NCI-H524 (cell line): ENCODE data around the gene SFRP5.

Source experiments
- DNase-seq, 2 experiments: peaks; one replicate each; lab custom pipeline; 2025; lab: John Stamatoyannopoulos, UW

Gene SFRP5, protein sequence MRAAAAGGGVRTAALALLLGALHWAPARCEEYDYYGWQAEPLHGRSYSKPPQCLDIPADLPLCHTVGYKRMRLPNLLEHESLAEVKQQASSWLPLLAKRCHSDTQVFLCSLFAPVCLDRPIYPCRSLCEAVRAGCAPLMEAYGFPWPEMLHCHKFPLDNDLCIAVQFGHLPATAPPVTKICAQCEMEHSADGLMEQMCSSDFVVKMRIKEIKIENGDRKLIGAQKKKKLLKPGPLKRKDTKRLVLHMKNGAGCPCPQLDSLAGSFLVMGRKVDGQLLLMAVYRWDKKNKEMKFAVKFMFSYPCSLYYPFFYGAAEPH

DNA sequence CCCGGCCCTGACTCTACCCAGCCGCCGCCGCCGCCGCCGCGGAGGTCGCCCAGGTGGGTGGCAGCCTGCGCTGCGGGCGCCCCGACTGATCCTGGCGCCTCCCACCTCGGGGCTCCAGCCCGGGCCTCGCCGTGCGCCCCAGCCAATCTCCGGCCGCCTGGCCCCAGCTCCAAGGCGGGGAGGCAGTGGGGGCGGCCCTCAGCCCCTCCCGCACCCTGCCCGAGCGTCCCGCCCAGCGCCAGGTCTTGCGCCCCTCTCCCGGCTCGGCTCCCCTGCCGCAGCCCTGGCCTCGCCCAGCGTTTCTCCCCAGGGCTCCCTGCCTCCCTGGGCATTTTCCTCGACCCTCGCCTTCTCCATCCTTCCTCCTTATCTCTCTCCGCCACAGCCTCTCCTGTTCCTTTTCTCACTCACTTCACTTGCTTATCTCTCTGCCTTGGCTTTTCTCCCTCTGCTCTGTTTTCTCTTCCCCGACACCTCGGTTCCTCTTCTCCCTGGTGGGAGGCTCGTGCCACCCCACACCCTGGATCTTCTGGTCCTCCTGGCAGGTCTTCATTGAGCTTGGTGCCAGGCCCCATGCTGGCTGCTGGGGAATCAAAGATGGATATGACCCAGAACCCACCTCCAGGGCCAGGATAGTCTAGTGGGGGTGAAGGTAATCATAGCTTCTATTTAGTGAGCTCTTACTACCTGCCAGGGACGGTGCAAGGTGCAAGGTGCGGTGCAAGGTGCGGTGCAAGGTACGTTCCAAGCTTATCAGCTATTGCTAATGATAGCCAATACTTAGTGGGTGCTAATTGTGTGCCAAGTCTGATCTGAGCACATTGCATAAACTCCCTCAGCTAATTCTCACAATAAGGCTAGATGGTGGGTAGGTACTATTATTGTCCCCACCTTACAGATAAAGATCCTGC lies at the start of gene SFRP5:
Gene SFRP5, minus strand, starts transcription at position 87 of the 911 bp plus-strand sequence. CDS start 166 bp downstream, outside the sequence.
- no peak for DNase-seq

DNA sequence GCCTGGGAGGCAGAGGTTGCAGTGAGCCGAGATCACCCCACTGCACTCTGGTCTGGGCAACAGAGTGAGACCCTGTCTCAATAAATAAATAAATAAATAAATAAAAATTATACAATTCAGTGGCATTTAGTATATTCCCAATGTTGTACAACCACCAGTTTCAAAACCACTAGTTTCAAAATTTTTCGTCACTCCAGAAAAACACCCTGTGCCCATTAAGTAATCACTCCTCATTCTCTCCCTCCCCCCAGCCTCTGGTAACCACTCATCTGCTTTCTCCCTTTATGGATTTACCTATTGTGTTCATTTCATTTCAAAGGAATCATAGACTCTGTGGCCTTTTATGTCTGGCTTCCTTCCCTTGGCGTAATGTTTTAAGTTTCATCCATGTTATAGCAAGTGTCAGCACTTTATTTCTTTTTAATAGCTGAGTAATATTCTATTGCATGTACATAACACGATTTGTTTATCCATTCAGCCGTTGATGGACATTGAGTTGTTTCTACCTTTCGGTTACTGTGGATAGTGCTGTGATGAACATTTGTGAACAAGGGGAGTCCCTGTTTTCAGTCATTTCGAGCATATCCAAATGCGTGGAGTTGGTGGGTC lies 48.4 kb upstream of the SFRP5 start:
- DNase-seq, result no peak

DNA sequence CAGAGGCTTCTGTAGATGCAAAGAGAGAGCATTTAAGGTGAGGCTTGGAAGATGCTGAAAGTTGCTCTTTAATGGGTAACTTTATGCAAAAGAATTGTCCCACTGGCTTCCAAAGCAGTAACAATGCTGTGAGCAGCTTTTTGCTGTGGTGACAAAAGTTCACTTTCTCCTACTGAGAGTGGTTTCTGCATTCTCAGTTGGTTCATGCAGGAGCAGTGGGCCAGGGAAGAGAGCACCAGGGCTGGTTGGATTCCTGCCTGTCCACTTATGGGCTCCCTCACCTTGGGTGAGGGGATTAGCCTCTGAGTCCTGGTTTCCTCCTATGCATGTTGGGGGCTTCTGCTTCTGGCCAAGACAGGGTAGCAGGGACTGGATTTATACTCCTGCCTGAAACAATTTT lies 46.8 kb upstream of the SFRP5 start:
- no peak for DNase-seq

DNA sequence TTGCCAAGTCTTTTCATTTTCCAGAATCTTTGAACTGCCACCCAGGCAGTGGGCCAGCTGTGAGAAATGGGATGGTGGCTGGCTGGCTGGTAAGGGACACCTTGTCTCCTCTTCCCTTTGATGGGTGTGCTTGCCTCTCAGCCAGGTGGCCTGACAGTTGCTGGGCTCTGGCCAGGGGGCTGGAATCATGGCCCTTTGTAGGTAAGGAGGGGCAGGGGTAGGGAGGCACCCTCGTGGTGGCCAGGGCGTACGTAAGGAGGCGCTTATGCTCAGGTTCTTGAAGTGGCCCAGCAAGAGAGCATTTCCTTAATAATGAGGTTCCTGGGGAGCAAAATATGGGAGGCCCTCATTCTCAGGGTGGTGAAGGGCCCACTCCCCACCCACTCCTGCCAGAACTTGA lies 44.8 kb upstream of the SFRP5 start:
- no peak for DNase-seq

DNA sequence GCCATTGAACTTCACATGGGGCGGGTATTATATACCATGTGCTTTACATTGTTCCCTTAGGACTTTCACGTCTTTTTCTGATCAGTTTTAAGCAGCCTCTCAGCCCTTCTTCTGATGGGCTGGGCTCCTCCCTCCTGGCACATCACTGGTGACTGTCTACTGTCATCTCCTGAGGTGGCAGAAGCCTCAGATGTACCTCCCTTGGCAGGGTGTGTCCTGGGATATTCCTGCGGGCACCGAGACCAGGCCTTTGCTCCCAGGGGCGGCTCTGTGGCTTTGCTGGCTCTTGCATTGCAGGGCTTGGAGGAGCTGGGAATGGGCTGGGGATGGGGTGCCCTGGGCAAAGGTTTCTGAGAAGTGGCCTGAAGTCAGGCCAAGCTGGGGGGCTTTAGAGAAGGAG lies 43.2 kb upstream of the SFRP5 start:
- no peak for DNase-seq

DNA sequence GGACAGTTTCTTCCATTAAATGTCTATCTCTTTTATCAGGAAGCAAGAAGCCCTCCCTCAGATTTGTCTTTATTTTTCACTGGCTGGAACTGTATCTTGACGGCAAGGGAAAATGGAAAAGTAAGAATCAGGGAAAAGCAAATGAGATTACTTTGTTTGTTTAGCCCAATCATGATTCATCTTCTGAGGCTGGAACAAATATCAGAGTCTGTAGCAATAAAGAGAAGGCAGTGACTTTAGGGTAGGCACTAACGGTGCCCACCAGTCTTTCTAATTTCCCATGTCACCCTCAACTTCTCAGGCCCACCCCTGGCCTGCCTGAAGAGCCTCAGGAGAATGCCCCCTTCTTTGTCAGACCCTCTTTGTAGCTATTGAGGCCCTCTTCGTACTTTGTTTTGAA lies 41.5 kb upstream of the SFRP5 start:
- DNase-seq, result no peak

DNA sequence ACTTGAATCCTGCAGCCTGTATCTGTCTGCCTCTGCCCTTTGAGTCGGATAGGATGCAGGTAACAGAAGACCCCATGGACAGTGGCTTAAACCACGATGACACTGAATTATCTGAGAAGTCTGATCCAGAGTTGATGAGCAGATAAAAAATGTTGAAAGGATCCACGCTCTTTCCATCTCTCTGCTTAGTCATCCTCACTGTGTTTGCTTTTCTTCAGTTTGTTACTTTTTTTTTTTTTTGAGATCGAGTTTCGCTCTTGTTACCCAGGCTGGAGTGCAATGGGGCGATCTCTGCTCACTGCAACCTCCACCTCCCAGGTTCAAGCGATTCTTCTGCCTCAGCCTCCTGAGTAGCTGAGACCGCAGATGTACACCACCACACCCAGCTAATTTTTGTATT lies 40.9 kb upstream of the SFRP5 start:
- DNase-seq, result no peak

DNA sequence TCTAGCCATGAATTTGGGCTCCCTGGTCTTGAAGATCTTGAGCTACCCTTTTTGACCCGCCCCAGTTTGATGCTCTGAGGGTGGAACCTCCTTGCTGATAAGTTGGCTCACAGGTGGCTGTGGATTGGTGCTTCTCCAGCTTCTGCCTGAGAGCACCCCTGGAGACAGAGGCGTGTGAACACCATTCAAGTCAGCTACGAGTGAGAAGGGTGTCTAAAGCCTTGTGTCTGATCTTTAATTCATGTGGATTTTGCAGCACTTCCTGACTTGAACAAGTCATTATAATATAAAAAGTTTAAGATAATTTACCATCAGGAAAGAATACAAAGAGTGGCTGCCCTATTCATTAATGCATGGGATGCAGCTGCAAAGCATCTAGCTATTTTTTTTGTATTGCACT lies 40.2 kb upstream of the SFRP5 start:
- DNase-seq, result no peak

DNA sequence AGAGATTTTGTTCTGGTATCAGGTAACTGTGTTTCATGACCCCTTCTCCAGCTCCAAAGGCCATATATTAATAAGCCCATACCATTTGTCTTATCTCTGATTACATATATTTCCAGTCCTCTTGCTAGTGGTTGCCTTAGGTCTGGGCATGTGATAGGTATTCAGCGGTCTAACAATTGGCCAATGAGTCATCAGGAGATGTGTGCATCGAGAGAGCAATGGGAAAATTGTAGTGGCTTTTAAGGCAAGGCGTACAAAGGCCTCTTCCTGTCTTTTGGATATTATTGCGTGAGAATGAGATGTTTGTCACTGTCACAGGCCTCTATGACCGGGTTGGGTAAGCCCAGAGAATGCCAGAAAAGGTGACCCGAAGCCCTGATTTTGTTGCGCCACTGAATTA lies 38.6 kb upstream of the SFRP5 start:
- no peak for DNase-seq

DNA sequence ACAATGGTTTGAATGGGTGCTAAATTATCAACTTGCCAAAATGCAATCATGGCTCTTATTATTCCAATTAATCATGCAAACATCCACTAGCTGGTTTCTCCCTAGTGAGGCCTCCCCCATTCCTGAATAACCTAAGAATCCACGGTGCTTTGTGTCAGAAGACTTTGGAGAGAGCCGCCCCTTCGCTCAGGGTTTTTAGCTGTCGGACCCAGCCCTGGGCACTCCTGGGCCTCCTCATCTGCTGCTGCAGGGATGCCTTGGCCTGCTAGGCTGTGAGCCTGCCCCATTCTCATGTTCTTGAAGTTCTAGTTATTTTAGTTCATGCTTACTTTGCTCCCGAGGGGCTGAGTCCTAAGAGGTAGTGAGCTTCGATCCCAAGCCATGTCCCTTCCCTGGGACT lies 34.1 kb upstream of the SFRP5 start:
- no peak for DNase-seq

DNA sequence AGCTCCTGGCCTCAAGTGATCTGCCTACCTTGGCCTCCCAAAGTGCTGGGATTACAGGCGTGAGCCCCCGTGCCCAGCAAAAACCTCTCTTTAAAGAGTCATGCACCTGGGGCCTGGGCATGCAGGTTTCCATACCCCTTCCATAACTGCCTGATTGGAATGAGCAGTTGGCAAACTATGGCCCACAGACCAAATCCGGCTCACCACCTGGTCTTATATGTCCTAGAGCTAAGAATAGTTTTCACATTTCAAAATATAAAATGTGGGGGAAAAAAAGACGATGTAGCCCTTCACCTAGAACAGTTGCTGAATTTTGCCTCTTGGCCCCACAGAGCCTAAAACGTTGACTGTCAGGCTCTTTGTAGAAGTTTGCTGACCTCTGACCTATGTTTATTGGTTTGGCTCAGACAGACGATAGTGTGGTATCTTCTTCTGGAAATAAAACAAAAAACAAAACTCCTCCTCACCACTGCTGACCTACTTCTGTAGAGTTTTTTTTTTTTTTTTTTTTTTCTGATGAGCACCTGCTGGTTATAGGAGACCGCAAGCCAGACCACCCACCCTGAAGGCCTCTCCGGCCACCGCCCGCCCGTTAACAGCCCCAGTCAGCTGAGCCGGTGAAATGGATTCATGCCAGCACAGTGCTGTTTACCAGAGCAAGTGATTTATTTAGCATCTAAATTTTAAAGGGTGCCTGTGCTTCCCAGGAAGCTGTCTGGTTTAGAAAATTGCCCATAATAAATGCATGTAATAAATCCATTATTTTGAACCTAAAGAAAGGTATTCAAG lies 33.5 kb upstream of the SFRP5 start:
- DNase-seq, result no peak

DNA sequence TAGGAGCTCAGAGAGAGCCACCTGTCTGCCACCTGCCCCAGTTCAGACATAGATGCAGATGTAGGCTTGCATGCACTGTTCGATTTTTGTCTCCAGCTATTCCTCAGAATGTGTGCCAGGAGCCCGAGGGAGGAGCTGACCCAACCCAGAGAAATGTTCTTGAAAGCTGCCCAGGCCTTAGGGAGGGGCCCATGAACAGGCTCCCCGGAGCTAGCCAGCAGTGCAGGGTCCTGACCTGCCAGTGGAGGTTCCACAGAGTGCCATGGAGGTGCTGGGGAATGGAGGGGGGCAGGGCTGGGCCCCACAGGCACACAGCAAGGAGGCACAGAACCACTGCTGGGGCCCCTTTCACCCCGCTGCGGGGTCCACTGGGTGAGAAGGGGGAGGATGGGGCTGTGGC lies 29.6 kb upstream of the SFRP5 start:
- no peak for DNase-seq

DNA sequence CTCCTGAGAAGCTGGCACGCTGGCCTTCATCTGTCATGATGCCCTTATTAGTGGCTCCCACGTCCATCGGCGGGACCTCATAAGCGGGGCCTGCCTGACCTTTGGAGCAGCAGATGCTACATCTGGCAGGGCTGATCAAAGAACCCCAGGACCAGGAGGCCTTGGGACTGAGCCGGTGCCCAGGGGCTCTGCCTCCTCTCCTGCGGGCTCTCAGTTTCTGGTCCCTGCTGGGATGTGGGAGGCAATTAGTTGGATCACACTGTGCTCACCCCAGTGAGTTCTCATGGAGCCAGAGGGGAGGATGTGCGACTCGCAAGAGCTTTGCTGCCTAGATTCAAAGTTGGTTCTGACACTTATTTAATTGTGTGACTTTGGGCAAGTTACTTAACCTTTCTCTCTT lies 28.7 kb upstream of the SFRP5 start:
- no peak for DNase-seq

DNA sequence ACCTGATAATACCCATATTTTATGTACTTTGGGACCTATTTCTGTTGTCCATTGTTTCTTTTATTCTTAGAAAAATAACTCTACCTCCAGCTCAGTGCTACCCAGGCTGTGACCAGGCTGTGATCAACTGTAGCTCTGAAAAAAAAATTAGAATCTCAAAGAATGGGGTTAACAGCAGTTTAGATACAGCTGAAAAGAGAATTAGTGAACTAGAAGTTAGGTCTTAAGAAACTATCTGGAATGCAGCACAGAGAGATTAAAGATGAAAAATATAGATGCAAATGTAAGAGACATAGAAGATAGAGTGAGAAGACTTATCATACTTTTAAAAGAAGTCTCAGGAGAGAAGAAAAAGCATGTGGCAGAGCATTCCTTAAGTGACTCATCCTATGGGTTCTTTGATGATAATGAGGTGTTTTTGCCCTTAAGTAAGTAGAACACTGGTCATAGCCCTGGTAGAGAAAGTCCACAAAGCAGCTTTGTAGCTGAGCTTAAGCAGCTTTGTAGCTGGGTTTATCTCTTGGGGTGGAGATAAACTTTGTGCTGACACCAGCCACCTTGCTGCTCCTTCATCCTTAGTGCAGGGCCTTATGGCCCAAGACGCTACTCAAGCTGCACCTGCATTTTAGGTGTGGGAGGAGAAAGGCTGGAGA lies 27.3 kb upstream of the SFRP5 start:
- no peak for DNase-seq

DNA sequence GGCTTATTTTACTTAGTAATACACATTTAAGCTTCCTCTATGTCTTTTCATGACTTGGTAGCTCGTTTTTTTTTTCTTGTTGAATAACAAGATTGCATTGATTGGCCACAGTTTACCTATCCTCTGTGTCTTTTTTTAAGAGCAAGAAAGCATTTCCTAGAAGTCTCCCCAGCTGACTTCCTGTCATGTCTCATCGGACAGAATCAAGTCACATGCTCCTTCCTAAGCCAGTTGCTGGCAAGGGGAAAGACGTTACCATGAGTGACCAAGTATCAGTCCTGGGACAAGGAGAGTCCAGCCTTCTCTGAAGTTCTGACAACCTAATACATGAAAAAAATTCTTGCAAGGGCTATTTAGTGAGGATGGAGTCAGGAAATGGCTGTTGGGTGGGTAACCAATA lies 24.9 kb upstream of the SFRP5 start:
- DNase-seq, result no peak

DNA sequence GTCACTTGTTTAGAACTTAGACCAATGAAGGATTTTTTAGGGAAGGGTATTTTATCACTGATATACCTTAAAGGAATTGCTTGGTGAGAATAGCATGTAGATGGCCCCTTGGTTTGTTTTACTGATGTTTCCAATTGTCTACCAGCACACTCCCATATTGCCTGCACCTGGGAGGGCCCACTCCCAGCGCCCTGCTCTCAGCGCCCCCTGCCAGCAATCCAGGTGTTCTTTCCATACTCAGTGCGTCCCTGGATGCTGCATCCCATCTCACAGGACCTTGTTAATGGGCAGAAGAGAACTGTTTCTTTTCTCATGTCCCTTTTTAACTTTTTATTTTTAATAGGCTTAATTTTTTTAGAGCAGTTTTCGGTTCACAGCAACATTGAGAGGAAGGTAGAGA lies 24.1 kb upstream of the SFRP5 start:
- no peak for DNase-seq

DNA sequence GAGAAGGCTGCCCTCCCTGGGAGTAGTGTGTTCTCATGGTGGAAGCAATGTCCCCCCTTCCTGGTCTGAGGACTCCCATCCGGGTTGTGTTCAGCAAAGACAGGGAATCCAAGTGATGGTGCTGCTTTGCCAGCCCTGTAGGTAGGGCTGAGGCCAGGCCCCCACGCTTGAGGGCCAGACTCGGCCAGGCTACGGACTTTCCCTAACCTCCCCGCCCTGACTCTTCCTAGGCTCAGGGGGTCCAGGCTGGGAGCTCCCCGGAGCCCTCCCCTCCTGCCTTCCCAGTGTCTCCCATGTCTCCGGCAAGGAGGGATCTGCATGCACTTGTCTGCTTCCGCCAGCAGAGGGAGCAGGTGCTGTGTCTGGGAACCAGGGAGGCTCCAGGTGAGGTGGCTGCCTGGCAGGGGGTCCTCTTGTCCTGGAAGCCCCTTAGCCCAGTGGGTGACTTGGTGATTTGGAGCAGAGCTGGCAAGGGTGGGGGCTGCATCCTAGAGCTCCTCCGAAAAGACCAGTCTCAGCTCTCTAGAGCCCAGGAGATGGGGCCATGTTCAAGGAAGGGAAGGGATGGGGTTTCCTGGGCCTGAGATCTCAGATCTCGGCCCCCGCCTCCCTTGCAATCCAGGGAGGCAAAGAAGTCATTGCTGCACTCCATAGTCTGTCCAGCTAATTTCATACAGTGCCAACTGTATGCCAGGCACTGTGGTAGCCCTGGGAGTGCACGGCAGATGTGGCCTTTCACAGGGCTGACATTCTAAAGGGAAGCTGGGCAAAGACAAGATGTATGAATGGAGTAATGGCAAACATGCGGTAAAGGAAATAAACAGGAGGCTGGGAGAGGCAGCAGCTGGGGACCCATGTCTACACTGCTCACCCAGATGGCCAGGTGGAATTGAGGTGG lies 20.3 kb upstream of the SFRP5 start:
- DNase-seq, result peak in 1 of 2 experiments; percentile 35

DNA sequence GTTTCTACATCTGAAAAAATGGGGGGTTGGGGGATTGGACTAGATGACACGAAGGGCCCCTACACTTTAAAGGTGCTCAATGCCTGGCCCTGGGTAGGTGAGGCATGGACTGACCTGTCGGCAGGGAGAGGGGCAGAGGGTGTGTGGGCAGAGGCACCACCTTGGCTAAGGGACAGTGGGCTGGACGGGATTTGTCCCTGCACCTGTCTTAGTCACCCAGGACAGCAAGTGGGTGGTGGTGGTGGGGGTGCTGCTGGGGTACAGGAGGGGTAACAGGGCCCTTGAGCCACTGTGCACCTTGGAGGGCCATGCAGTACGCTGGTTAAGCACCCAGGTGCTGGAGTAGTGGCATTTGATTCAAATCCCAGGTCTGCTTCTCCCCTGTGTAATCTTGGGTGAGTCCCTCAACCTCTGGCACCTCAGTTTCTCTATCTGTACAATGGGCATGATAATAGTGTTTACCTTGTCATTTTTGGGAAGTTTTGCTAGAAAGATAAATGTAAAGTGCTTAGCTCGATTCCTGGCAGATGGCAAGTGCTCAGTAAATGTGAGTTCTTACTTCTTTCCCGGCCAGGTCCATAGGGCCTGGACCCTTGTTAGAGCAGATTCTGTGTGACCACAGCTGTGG lies 18.1 kb upstream of the SFRP5 start:
- no peak for DNase-seq

DNA sequence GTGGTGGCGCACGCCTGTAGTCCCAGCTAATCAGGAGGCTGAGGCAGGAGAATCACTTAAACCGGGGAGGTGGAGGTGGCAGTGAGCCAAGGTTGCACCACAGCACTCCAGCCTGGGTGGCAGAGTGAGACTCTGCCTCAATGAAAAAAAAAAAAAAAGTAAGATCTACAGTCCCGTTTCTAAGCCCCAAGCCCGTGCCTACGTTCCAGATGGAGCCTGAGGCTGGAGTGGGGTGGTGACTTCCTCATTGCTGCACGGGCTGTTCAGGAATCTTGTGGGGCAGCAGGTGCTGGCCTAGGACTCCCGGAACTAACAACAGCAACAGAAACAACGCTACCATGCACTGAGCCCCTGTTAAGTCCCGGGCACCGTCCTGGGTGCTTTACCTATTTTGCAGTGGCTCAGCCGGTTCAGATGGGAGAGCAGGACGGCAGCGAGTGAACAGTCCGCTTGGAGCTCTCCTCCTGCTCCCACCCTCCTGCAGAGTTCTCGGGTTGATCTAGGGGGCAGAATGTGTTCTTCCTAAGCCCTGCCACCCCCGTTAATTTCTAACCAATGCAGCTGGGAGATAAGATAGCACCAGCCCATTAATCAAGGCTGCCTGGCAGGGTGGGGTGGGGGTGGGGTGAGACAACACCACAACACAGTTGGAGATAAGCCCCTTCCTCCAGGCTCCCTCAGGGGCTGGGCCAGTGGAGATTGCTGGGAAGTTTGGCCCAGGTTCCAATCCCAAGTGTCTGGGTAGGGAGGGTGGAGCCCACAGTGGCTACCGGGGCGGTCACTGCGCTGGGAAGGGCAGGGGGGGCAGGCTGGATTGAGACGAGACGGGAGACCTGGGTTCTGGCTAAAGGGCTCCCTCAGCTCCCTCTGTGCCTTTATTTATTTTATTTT lies 17.0 kb upstream of the SFRP5 start:
- peak in 1 of 2 experiments; percentile 23 for DNase-seq
